SK-N-SH (cell line): ENCODE results near the gene BIRC5. TPM values are rescaled to one million over a fixed set of nuclear protein-coding genes. Genes with fewer than 3 reads are reported as not detected.

Experiments used
- CTCF ChIA-PET: fragments of 300-600, 350-600 bp; formaldehyde crosslinking; extraction: SDS; loops from one replicate; lab custom pipeline; 2021; lab: Yijun Ruan, JAX
- POLR2A ChIA-PET: fragments of 350-600 bp; sonication (Branson Sonifier 250); formaldehyde crosslinking; extraction: SDS; loops from one replicate; lab custom pipeline; 2020; ENCODE audit warnings: antibody characterized with exemption, inconsistent platforms; lab: Yijun Ruan, JAX
- DNase-seq: peaks from one replicate; pipeline ENCODE4 v3.0.0; 2012
- H2AFZ ChIP-seq: fragments of 200-600 bp; sonication (generic); 2 replicates; pipeline ENCODE4 v1.8.1; 2016; ENCODE audit warnings: antibody characterized with exemption, mild to moderate bottlenecking, low read depth
- H3F3A ChIP-seq: fragments of 200-600 bp; sonication (generic); replicated peaks from 2 replicates; pipeline ENCODE3; 2016; ENCODE audit warnings: antibody characterized with exemption, mild to moderate bottlenecking; ENCODE audit not compliant: insufficient read depth
- H3K27ac ChIP-seq, 2 experiments: fragments of 200-500 bp in 1 of 2; fragments of 200-600 bp in 1 of 2; sonication (Bioruptor generic) in 1 of 2; sonication (generic), shearing (Covaris generic) in 1 of 2; 2 replicates each; pipeline versions ENCODE4 v1.5.1 to v1.6.1; 2014 to 2016; ENCODE audit warnings: low read depth in 2 of 2, inconsistent platforms in 1 of 2, low read length in 1 of 2, mild to moderate bottlenecking in 1 of 2, mixed read lengths in 1 of 2
- H3K27me3 ChIP-seq: fragments of 200-600 bp; sonication (generic), shearing (Covaris generic); 2 replicates; pipeline ENCODE4 v1.6.1; 2016; ENCODE audit warnings: mixed run types; ENCODE audit not compliant: insufficient read depth
- H3K36me3 ChIP-seq, 2 experiments: fragments of 200-500 bp in 1 of 2; fragments of 200-600 bp in 1 of 2; sonication (Bioruptor generic) in 1 of 2; sonication (generic) in 1 of 2; replicated peaks in 1 of 2; 2 replicates each; pipeline versions ENCODE3 to v1.5.1; 2014 to 2016; ENCODE audit warnings: low read length in 1 of 2, mild to moderate bottlenecking in 1 of 2; ENCODE audit not compliant: insufficient read depth in 2 of 2, control insufficient read depth in 1 of 2
- H3K4me1 ChIP-seq, 2 experiments: fragments of 200-500 bp in 1 of 2; fragments of 200-600 bp in 1 of 2; sonication (Bioruptor generic) in 1 of 2; sonication (generic), shearing (Covaris generic) in 1 of 2; 2 replicates each; pipeline versions ENCODE4 v1.5.1 to v1.6.1; 2014 to 2016; ENCODE audit warnings: low read depth in 1 of 2, low read length in 1 of 2, mixed run types in 1 of 2; ENCODE audit not compliant: insufficient read depth in 2 of 2, control insufficient read depth in 1 of 2
- H3K4me2 ChIP-seq: fragments of 200-600 bp; sonication (generic), shearing (Covaris generic); 2 replicates; pipeline ENCODE4 v1.6.1; 2017; ENCODE audit warnings: mixed run types
- H3K4me3 ChIP-seq, 2 experiments: fragments of 200-500 bp in 1 of 2; fragments of 200-600 bp in 1 of 2; sonication (Bioruptor generic) in 1 of 2; sonication (generic), shearing (Covaris generic) in 1 of 2; 2 replicates each; pipeline versions ENCODE4 v1.5.1 to v1.8.1; 2014 to 2016; ENCODE audit warnings: low read depth in 2 of 2, inconsistent platforms in 1 of 2, low read length in 1 of 2, mild to moderate bottlenecking in 1 of 2, mixed read lengths in 1 of 2, moderate library complexity in 1 of 2
- H3K79me2 ChIP-seq: fragments of 200-600 bp; sonication (generic); 2 replicates; pipeline ENCODE4 v1.8.1; 2017; ENCODE audit warnings: mild to moderate bottlenecking; ENCODE audit not compliant: insufficient read depth
- H3K9ac ChIP-seq: fragments of 200-600 bp; sonication (generic); 2 replicates; pipeline ENCODE4 v1.6.1; 2017; ENCODE audit warnings: mixed run types
- H3K9me2 ChIP-seq: fragments of 200-600 bp; sonication (generic); 2 replicates; pipeline ENCODE4 v1.6.1; 2017; ENCODE audit warnings: mixed run types
- H3K9me3 ChIP-seq: fragments of 200-600 bp; sonication (generic); 2 replicates; pipeline ENCODE4 v1.6.1; 2017; ENCODE audit warnings: mixed run types, mild to moderate bottlenecking, moderate library complexity
- H4K20me1 ChIP-seq: fragments of 200-600 bp; sonication (generic); 2 replicates; pipeline ENCODE4 v1.6.1; 2017; ENCODE audit warnings: mild to moderate bottlenecking, mixed run types; ENCODE audit not compliant: insufficient read depth
- CTCF ChIP-seq: fragments of 200-600 bp; sonication (generic); IDR thresholded peaks from 2 replicates; pipeline ENCODE4 v1.6.1; 2017; ENCODE audit warnings: antibody characterized with exemption, mild to moderate bottlenecking, moderate library complexity
- EP300 ChIP-seq, 2 experiments: IDR thresholded peaks; 2 replicates each; pipeline versions ENCODE4 v1.4.0 to v1.6.1; 2012; ENCODE audit warnings: borderline replicate concordance in 1 of 2, low read depth in 1 of 2, low read length in 1 of 2
- EZH2phosphoT487 ChIP-seq: fragments of 200-600 bp; sonication (generic); IDR thresholded peaks from 2 replicates; pipeline ENCODE4 v1.6.1; 2017; ENCODE audit warnings: low read depth, mixed run types, mild to moderate bottlenecking, antibody characterized with exemption, moderate library complexity, borderline replicate concordance
- FOSL2 ChIP-seq: IDR thresholded peaks from 2 replicates; pipeline ENCODE4 v1.4.0; 2012; ENCODE audit warnings: low read depth, mild to moderate bottlenecking, moderate library complexity, borderline replicate concordance
- FOXM1 ChIP-seq: IDR thresholded peaks from 2 replicates; pipeline ENCODE4 v1.4.0; 2012; ENCODE audit warnings: low read depth, mild to moderate bottlenecking
- JUND ChIP-seq: IDR thresholded peaks from 2 replicates; pipeline ENCODE4 v1.4.0; 2012
- MEF2A ChIP-seq: IDR thresholded peaks from 2 replicates; pipeline ENCODE4 v1.4.0; 2012; ENCODE audit warnings: low read depth, borderline replicate concordance
- NFIC ChIP-seq: IDR thresholded peaks from 2 replicates; pipeline ENCODE4 v1.4.0; 2012; ENCODE audit warnings: borderline replicate concordance
- RAD21 ChIP-seq: IDR thresholded peaks from 2 replicates; pipeline ENCODE4 v1.6.1; 2012; ENCODE audit warnings: mild to moderate bottlenecking, low read length
- RCOR1 ChIP-seq: fragments of 150-350 bp; IDR thresholded peaks from 2 replicates; pipeline ENCODE4 v1.6.1; 2017; ENCODE audit warnings: antibody characterized with exemption, low read length
- REST ChIP-seq: IDR thresholded peaks from 2 replicates; pipeline ENCODE4 v1.6.1; 2012; ENCODE audit warnings: mild to moderate bottlenecking, low read depth, low read length, moderate library complexity
- SIN3A ChIP-seq: IDR thresholded peaks from 2 replicates; pipeline ENCODE4 v1.6.1; 2012; ENCODE audit warnings: low read depth, mild to moderate bottlenecking, low read length, moderate library complexity, borderline replicate concordance
- TAF1 ChIP-seq: IDR thresholded peaks from 2 replicates; pipeline ENCODE4 v1.6.1; 2012; ENCODE audit warnings: low read depth, mild to moderate bottlenecking, low read length, moderate library complexity, borderline replicate concordance
- USF1 ChIP-seq: IDR thresholded peaks from 2 replicates; pipeline ENCODE4 v1.4.0; 2012; ENCODE audit warnings: low read depth, borderline replicate concordance
- YY1 ChIP-seq: IDR thresholded peaks from 2 replicates; pipeline ENCODE4 v1.4.0; 2012; ENCODE audit warnings: low read depth, mild to moderate bottlenecking
- ZBTB33 ChIP-seq: IDR thresholded peaks from 2 replicates; pipeline ENCODE4 v1.4.0; 2012; ENCODE audit warnings: low read depth, borderline replicate concordance
- WGBS: methylation state at CpG from one replicate; pipeline ENCODE4 v1.1.6; 2017; ENCODE audit warnings: low lambda C conversion rate; 5-methylcytosine and 5-hydroxymethylcytosine counted together
- polyA plus RNA-seq, 3 experiments: library from polyadenylated mRNA; depleted of rRNA; stranded (reverse); fragments of >200 nt; gene quantifications; 2 replicates each; pipeline ENCODE4 v1.2.3, GENCODE V29; 2012

The BIRC5 gene
- polyA plus RNA-seq, 1 of the 3 experiments (the other 2 are of a cell fraction): 31.4 TPM

GRCh38 chr17:78200451-78200850, 13.6 kb upstream of the BIRC5 start (continued):
- TF ChIP-seq USF1: no peak
- no peak for TF ChIP-seq RAD21
- TF ChIP-seq SIN3A: no peak

- no peaks in the 10 kb centered on the region for H3K79me2 ChIP-seq
- H2AFZ ChIP-seq: no peak overlapping the region
- no peaks in the 10 kb centered on the region for H3K9me3 ChIP-seq
- H3K36me3 ChIP-seq: peaks cover 0 to 3% of the 10 kb centered on the region in 2 experiments
- no peaks in the 10 kb centered on the region for H3F3A ChIP-seq
- ChIA-PET CTCF (interaction anchor here (0.6 to 5.9 kb wide), 4 partner anchors 15 to 303 kb away, joined by 4 to 22 read pairs (median 10); partner anchors contain the start of genes AFMID and TK1), POLR2A (interaction anchor here (0.7 to 1.6 kb wide), 2 partner anchors 13 to 16 kb away, joined by 3 to 5 read pairs; no protein-coding TSS in a partner anchor)
- H3K27me3 ChIP-seq: no peaks in the 10 kb centered on the region
- no peaks in the 10 kb centered on the region; a peak in 1 of 4 replicates for H3K4me1 ChIP-seq
- no peak overlapping the region for H3K4me3 ChIP-seq
- no peak overlapping the region for H3K27ac ChIP-seq
- no peaks in the 10 kb centered on the region for H3K9me2 ChIP-seq
- DNase-seq: no peak
- no peak overlapping the region for H3K9ac ChIP-seq
- WGBS: 93% methylated on average over 7 of the region's 8 CpGs
- no peaks in the 10 kb centered on the region for H4K20me1 ChIP-seq
- no peak overlapping the region for H3K4me2 ChIP-seq
- TF ChIP-seq EZH2phosphoT487 (no peak), YY1 (no peak), MEF2A (no peak), ZBTB33 (no peak), USF1 (no peak), RCOR1 (no peak), CTCF (no peak), FOXM1 (no peak), FOSL2 (no peak), NFIC (no peak), TAF1 (no peak), REST (no peak), EP300 (IDR thresholded peaks at IDR 0.05; ENCODE audit: borderline replicate concordance in 1 of 2, low read depth in 1 of 2, low read length in 1 of 2) (no peak), JUND (no peak)
Measured at GRCh38 chr17:78202666-78203065, 11.4 kb upstream of the BIRC5 start.
